Sigmoid colon (tissue), 3 donors: ENCODE measurements around the gene FBXO27.

Experiments used
- CTCF ChIP-seq, 4 experiments: fragments of 450-650 bp in 3 of 4; fragments of 200-600 bp in 1 of 4; IDR thresholded peaks; one replicate each; pipeline ENCODE4 v1.5.1; 2016 to 2019; ENCODE audit warnings: antibody characterized with exemption in 4 of 4, mild to moderate bottlenecking in 3 of 4, moderate library complexity in 2 of 4
- POLR2A ChIP-seq, 2 donors: fragments of 450-650 bp; IDR thresholded peaks; one replicate each; pipeline ENCODE4 v1.6.1; 2016; ENCODE audit warnings: antibody characterized with exemption in 2 of 2, mild to moderate bottlenecking in 2 of 2, moderate library complexity in 2 of 2

GRCh38 chr19:38985262-38985661 is 47.1 kb downstream of the FBXO27 start:
- no peak for TF ChIP-seq CTCF (IDR thresholded peaks at IDR 0.05)
- no peak for TF ChIP-seq POLR2A (IDR thresholded peaks at IDR 0.05)
